HG03159 (cell line): ENCODE measurements around the gene ACAT1.
"Not testable (repeated sequence)": the region's sequence is repeated elsewhere in the genome, so short reads cannot be mapped to it uniquely, and the experiment has no call there.

Experiments
- ATAC-seq: cut with Tn5 transposase; IDR thresholded peaks from one replicate; pipeline ENCODE4 v1.9.1; 2021; ENCODE audit warnings: mild to moderate bottlenecking, moderate library complexity; ENCODE audit not compliant: unreplicated experiment

Gene ACAT1

GRCh38 chr11:108121274-108122155, at the start of gene ACAT1:
Gene ACAT1, plus strand, starts transcription at chr11:108121567. Its CDS starts 40 bp downstream, at chr11:108121607.
- peak; percentile 95 for ATAC-seq

GRCh38 chr11:108084811-108085210, 36.6 kb upstream of the ACAT1 start:
- no peak for ATAC-seq

GRCh38 chr11:108085672-108086071, 35.7 kb upstream of the ACAT1 start:
- no peak for ATAC-seq

GRCh38 chr11:108092134-108092533, 29.2 kb upstream of the ACAT1 start:
- no peak for ATAC-seq

GRCh38 chr11:108093128-108093904, 28.1 kb upstream of the ACAT1 start:
- no peak for ATAC-seq

GRCh38 chr11:108097179-108097578, 24.2 kb upstream of the ACAT1 start:
- no peak for ATAC-seq

- no peak for ATAC-seq
These were observed 20.1 kb upstream of the ACAT1 start for GRCh38 chr11:108101090-108101775.

GRCh38 chr11:108111126-108111525, 10.2 kb upstream of the ACAT1 start:
- no peak for ATAC-seq

- no peak for ATAC-seq
These were observed 9.3 kb upstream of the ACAT1 start for GRCh38 chr11:108112057-108112456.

- ATAC-seq: no peak
These were observed 5.7 kb upstream of the ACAT1 start for GRCh38 chr11:108115500-108116140.

GRCh38 chr11:108117746-108118371, 3.5 kb upstream of the ACAT1 start:
- no peak for ATAC-seq

GRCh38 chr11:108120936-108121273, 462 bp upstream of the ACAT1 start:
- ATAC-seq: not testable (repeated sequence)

GRCh38 chr11:108122166-108122628, 830 bp downstream of the ACAT1 start:
- no peak for ATAC-seq

- no peak for ATAC-seq
These were observed 3.7 kb downstream of the ACAT1 start for GRCh38 chr11:108125096-108125495.

- no peak for ATAC-seq
These were observed 7.4 kb downstream of the ACAT1 start for GRCh38 chr11:108128772-108129171.

- no peak for ATAC-seq
These were observed 10.6 kb downstream of the ACAT1 start for GRCh38 chr11:108131993-108132392.

- not testable (repeated sequence) for ATAC-seq
These were observed 11.7 kb downstream of the ACAT1 start for GRCh38 chr11:108132993-108133538.

- no peak for ATAC-seq
These were observed 14.6 kb downstream of the ACAT1 start for GRCh38 chr11:108135845-108136544.

- ATAC-seq: no peak
These were observed 15.8 kb downstream of the ACAT1 start for GRCh38 chr11:108137212-108137611.
